PC-3 (cell line): ENCODE data around the gene TUBB4A. TPM values are rescaled to one million over a fixed set of nuclear protein-coding genes. Genes with fewer than 3 reads are reported as not detected.

Source experiments
- ATAC-seq: fragments of 200-7000 bp; cut with Tn5 transposase; 2 replicates; pipeline ENCODE4 v1.9.1; 2020; ENCODE audit warnings: mild to moderate bottlenecking, moderate library complexity
- BruUV-seq: library from RNA; stranded (reverse); fragments of 400-500 nt; replicated peaks from 2 replicates; lab custom pipeline; 2021; lab: Mats Ljungman, UMichigan
- CTCF ChIA-PET: fragments of 300-600 bp; sonication (Branson Sonifier 250); formaldehyde crosslinking; loops from one replicate; lab custom pipeline; 2022; ENCODE audit warnings: antibody characterized with exemption; lab: Charles Lee
- POLR2A ChIA-PET: fragments of 300-600 bp; sonication (Branson Sonifier 250); formaldehyde crosslinking; loops from one replicate; lab custom pipeline; 2022; ENCODE audit warnings: antibody characterized with exemption; ENCODE audit not compliant: unreplicated experiment; lab: Charles Lee
- DNase-seq: peaks from one replicate; pipeline ENCODE4 v3.0.0-alpha.2; 2015
- H2AFZ ChIP-seq: fragments of 300-600 bp; sonication (generic); 2 replicates; pipeline ENCODE4 v1.6.0; 2016; ENCODE audit warnings: antibody characterized with exemption, low read length
- H3F3A ChIP-seq: fragments of 300-600 bp; sonication (generic); one replicate; pipeline ENCODE4 v1.6.0; 2017; ENCODE audit warnings: antibody characterized with exemption, low read length, control low read depth, mild to moderate bottlenecking; ENCODE audit not compliant: unreplicated experiment
- H3K27ac ChIP-seq: fragments of 300-600 bp; sonication (generic); 2 replicates; pipeline ENCODE4 v1.5.1; 2016; ENCODE audit warnings: mild to moderate bottlenecking, low read length
- H3K27me3 ChIP-seq: fragments of 300-600 bp; sonication (generic); 2 replicates; pipeline ENCODE4 v1.6.1; 2016; ENCODE audit warnings: low read length, mixed read lengths
- H3K36me3 ChIP-seq: fragments of 300-600 bp; sonication (generic); 2 replicates; pipeline ENCODE4 v1.6.1; 2016; ENCODE audit warnings: low read depth, mixed run types, low read length, mixed read lengths
- H3K4me1 ChIP-seq: fragments of 300-600 bp; sonication (generic); 2 replicates; pipeline ENCODE4 v1.5.1; 2016; ENCODE audit warnings: low read length; ENCODE audit not compliant: insufficient read depth
- H3K4me2 ChIP-seq: fragments of 300-600 bp; sonication (generic); 2 replicates; pipeline ENCODE4 v1.6.0; 2016; ENCODE audit warnings: low read length
- H3K4me3 ChIP-seq: fragments of 300-600 bp; sonication (generic); 2 replicates; pipeline ENCODE4 v1.5.1; 2016; ENCODE audit warnings: mild to moderate bottlenecking, low read length, mixed read lengths
- H3K79me2 ChIP-seq: fragments of 300-600 bp; sonication (generic); 2 replicates; pipeline ENCODE4 v1.6.1; 2017; ENCODE audit warnings: low read length, mixed read lengths
- H3K9ac ChIP-seq: fragments of 300-600 bp; sonication (generic); 2 replicates; pipeline ENCODE4 v1.6.0; 2016; ENCODE audit warnings: mild to moderate bottlenecking, low read length
- H3K9me2 ChIP-seq: fragments of 300-600 bp; sonication (generic); replicated peaks from 2 replicates; pipeline ENCODE4 v1.6.1; 2016; ENCODE audit warnings: mixed run types, low read length, mixed read lengths
- H3K9me3 ChIP-seq: fragments of 300-600 bp; sonication (generic); 2 replicates; pipeline ENCODE4 v1.6.1; 2016; ENCODE audit warnings: low read length, mixed read lengths
- H4K20me1 ChIP-seq: fragments of 300-600 bp; sonication (generic); 2 replicates; pipeline ENCODE4 v1.6.1; 2016; ENCODE audit warnings: low read length, mixed read lengths
- EZH2 ChIP-seq: fragments of 300-600 bp; sonication (generic); IDR thresholded peaks from one replicate; pipeline ENCODE4 v1.6.1; 2017; ENCODE audit warnings: antibody characterized with exemption, mild to moderate bottlenecking, low read length; ENCODE audit not compliant: unreplicated experiment
- EZH2phosphoT487 ChIP-seq: fragments of 300-600 bp; sonication (generic); IDR thresholded peaks from 2 replicates; pipeline ENCODE4 v1.6.1; 2018; ENCODE audit warnings: mild to moderate bottlenecking, antibody characterized with exemption, low read length, borderline replicate concordance
- intact Hi-C: fragments of 100-400 bp; cut with micrococcal nuclease; formaldehyde crosslinking; loops from 2 replicates; pipeline ENCODE4 v1.9.0; 2023
- total RNA-seq: library from RNA; depleted of rRNA; stranded (reverse); fragments of >200 nt; gene quantifications from 2 replicates; pipeline ENCODE4 v1.2.3, GENCODE V29; 2014
- TF ChIP-seq, protein P1 (sequence below): fragments of 300-600 bp; sonication (generic); conservative IDR thresholded peaks from 2 replicates; pipeline ENCODE4 v1.5.1; 2017; ENCODE audit warnings: antibody characterized with exemption, low read depth, mild to moderate bottlenecking, low read length

Gene TUBB4A
- total RNA-seq, 1 experiment from 2014 or later = 4.6 TPM

DNA sequence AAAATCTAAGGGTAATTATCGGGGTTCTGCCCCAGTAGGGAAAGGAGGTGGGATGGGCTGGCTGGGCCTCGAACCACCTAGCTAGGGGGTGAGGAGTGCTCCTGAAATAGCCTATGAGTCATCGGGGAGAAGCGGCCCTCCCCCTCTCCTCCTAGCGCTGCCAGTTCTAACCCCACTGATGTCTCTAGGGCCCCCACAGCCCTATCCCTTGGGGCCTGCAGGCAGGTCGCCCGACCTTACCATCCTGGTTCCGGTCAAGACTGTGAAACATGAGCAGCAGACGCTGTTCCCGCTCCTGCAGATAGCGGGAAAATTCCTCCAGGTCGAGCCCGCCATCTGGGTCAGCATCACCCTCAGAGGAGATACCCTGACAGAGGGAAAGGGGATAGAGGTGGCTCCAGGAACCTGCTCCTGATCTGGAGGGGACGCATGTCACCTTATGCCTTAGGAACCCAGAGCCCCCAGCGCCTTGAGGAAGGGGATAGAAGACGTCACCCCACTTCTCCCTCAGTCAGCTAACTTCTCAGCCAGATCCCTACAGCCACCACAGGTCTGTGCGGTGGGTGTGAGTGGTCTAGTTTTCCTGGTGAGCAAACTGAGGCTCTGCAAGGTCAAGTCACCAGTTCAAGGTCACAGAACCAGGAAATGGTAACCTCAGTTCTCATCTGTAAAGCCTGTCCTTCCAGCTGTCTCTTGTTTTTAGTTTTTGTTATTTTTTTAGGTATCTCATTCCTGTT, 44.0 kb downstream of the TUBB4A start:
- peaks cover 8% of the 10 kb centered on the region for H3K4me1 ChIP-seq
- intact Hi-C loops = no loop called here
- no peaks in the 10 kb centered on the region for H3F3A ChIP-seq
- no peak overlapping the region for H3K27ac ChIP-seq
- H3K9me3 ChIP-seq = no peaks in the 10 kb centered on the region
- no peaks in the 10 kb centered on the region for H3K27me3 ChIP-seq
- H3K9me2 ChIP-seq = no peaks in the 10 kb centered on the region
- no peaks in the 10 kb centered on the region for H4K20me1 ChIP-seq
- no peak overlapping the region for H3K9ac ChIP-seq
- peak overlapping the region; percentile 97; the same call in 1 of the 2 replicates for H3K4me2 ChIP-seq
- ChIA-PET POLR2A (no interaction called here), CTCF (no interaction called here)
- DNase-seq (no peak), ATAC-seq (no peak)
- no peak overlapping the region for H2AFZ ChIP-seq
- H3K79me2 ChIP-seq = no peaks in the 10 kb centered on the region
- BruUV-seq = no TSS peak
- H3K36me3 ChIP-seq = peaks cover 26% of the 10 kb centered on the region
- peak overlapping the region; percentile 68; the same call in 1 of the 2 replicates for H3K4me3 ChIP-seq
- TF ChIP-seq EZH2 (no peak), EZH2phosphoT487 (no peak)
- TF ChIP-seq, protein P1, sequence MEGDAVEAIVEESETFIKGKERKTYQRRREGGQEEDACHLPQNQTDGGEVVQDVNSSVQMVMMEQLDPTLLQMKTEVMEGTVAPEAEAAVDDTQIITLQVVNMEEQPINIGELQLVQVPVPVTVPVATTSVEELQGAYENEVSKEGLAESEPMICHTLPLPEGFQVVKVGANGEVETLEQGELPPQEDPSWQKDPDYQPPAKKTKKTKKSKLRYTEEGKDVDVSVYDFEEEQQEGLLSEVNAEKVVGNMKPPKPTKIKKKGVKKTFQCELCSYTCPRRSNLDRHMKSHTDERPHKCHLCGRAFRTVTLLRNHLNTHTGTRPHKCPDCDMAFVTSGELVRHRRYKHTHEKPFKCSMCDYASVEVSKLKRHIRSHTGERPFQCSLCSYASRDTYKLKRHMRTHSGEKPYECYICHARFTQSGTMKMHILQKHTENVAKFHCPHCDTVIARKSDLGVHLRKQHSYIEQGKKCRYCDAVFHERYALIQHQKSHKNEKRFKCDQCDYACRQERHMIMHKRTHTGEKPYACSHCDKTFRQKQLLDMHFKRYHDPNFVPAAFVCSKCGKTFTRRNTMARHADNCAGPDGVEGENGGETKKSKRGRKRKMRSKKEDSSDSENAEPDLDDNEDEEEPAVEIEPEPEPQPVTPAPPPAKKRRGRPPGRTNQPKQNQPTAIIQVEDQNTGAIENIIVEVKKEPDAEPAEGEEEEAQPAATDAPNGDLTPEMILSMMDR = no peak

DNA sequence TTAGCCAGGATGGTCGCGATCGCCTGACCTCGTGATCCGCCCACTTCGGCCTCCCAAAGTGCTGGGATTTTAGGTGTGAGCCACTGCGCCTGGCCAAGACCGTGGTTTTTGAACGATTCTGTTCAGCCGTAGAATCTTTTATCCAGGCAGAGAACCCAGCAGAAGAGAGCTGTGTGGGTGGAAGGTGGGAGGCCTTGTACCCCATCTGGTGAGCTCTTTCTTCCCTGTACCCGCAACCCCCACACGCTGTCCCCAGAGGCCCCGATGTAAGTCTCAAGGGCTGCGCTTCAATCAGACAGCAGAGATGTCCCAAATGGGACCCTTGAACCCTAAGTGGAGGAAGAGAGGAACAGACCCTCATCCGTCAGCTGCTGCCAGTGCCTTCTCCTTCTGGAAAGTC, 46.2 kb downstream of the TUBB4A start:
- H4K20me1 ChIP-seq = no peaks in the 10 kb centered on the region
- H3K27ac ChIP-seq = no peak overlapping the region
- ChIA-PET POLR2A (no interaction called here), CTCF (no interaction called here)
- TF ChIP-seq, protein P1 = no peak
- TF ChIP-seq EZH2 (no peak), EZH2phosphoT487 (no peak)
- no peak overlapping the region for H3K4me3 ChIP-seq
- no TSS peak for BruUV-seq
- H3K79me2 ChIP-seq = no peaks in the 10 kb centered on the region
- intact Hi-C loops = no loop called here
- H3K4me2 ChIP-seq = no peak overlapping the region
- H2AFZ ChIP-seq = no peak overlapping the region
- no peaks in the 10 kb centered on the region for H3K9me2 ChIP-seq
- DNase-seq = no peak
- peaks cover 26% of the 10 kb centered on the region for H3K36me3 ChIP-seq
- ATAC-seq = no peak
- H3K9me3 ChIP-seq = no peaks in the 10 kb centered on the region
- no peak overlapping the region for H3K9ac ChIP-seq
- H3K27me3 ChIP-seq = no peaks in the 10 kb centered on the region
- no peaks in the 10 kb centered on the region for H3F3A ChIP-seq
- H3K4me1 ChIP-seq = peaks cover 8% of the 10 kb centered on the region

- H3K4me1 ChIP-seq = peaks cover 7% of the 10 kb centered on the region
- no peak overlapping the region for H3K9ac ChIP-seq
- POLR2A ChIA-PET = no interaction called here
- H3K27me3 ChIP-seq = no peaks in the 10 kb centered on the region
- H3K27ac ChIP-seq = no peak overlapping the region
- no peaks in the 10 kb centered on the region for H3K9me2 ChIP-seq
- no peak overlapping the region for H3K4me2 ChIP-seq
- H3K4me3 ChIP-seq = no peak overlapping the region
- peaks cover 26% of the 10 kb centered on the region for H3K36me3 ChIP-seq
- CTCF ChIA-PET = no interaction called here
- H3K9me3 ChIP-seq = no peaks in the 10 kb centered on the region
- TF ChIP-seq, protein P1 = no peak
- TF ChIP-seq EZH2 (no peak), EZH2phosphoT487 (no peak)
- DNase-seq (no peak), ATAC-seq (no peak)
- no TSS peak for BruUV-seq
- H2AFZ ChIP-seq = no peak overlapping the region
- no peaks in the 10 kb centered on the region for H3K79me2 ChIP-seq
- intact Hi-C loops = no loop called here
- H3F3A ChIP-seq = no peaks in the 10 kb centered on the region
- H4K20me1 ChIP-seq = no peaks in the 10 kb centered on the region
These were observed 48.1 kb downstream of the TUBB4A start for GRCh38 chr19:6453951-6454565.
